Natural killer cell (primary cell): Measurements from ENCODE around the gene GNG7. TPM values are rescaled to one million over a fixed set of nuclear protein-coding genes. Genes with fewer than 3 reads are reported as not detected.

Source experiments
- ATAC-seq, 3 donors: fragments of 150-1000 bp in 2 of 3; fragments of 200-7000 bp in 1 of 3; cut with Tn5 transposase; 1 replicate in 1 of 3; 2 replicates in 2 of 3; pipeline ENCODE4 v1.10.0; 2021; ENCODE audit warnings: mild to moderate bottlenecking in 2 of 3, moderate library complexity in 2 of 3
- DNase-seq, 2 donors: peaks; one replicate each; pipeline versions ENCODE4 v3.0.0 to v3.0.0-alpha.2; 2013 to 2021; ENCODE audit warnings: mixed read lengths in 1 of 2
- H3K27ac ChIP-seq: one replicate; pipeline ENCODE4 v1.5.1; 2013; ENCODE audit warnings: mild to moderate bottlenecking, low read length
- H3K27me3 ChIP-seq: one replicate; pipeline ENCODE4 v1.6.1; 2013; ENCODE audit warnings: low read length; ENCODE audit not compliant: control insufficient read depth, insufficient read depth
- H3K36me3 ChIP-seq: one replicate; pipeline ENCODE4 v1.6.1; 2013; ENCODE audit warnings: low read length; ENCODE audit not compliant: control insufficient read depth, insufficient read depth
- H3K4me1 ChIP-seq: one replicate; pipeline ENCODE4 v1.6.1; 2013; ENCODE audit warnings: low read length; ENCODE audit not compliant: control insufficient read depth, insufficient read depth
- H3K4me3 ChIP-seq: one replicate; pipeline ENCODE4 v1.5.1; 2013; ENCODE audit warnings: low read length
- H3K9me3 ChIP-seq: one replicate; pipeline ENCODE4 v1.6.1; 2013; ENCODE audit warnings: low read length; ENCODE audit not compliant: control insufficient read depth, insufficient read depth
- H3K27ac Mint-ChIP-seq, 2 donors: one replicate each; pipeline ENCODE4 v1.8.0; 2022; ENCODE audit warnings: mild to moderate bottlenecking in 2 of 2, mixed read lengths in 2 of 2, moderate library complexity in 1 of 2
- H3K27me3 Mint-ChIP-seq, 2 donors: one replicate each; pipeline ENCODE4 v1.8.0; 2022; ENCODE audit warnings: low read depth in 2 of 2, mixed read lengths in 2 of 2
- H3K36me3 Mint-ChIP-seq: one replicate; pipeline ENCODE4 v1.8.0; 2022; ENCODE audit warnings: mixed read lengths
- H3K4me1 Mint-ChIP-seq, 2 donors: one replicate each; pipeline ENCODE4 v1.8.0; 2022; ENCODE audit warnings: mixed read lengths in 2 of 2
- H3K4me3 Mint-ChIP-seq: one replicate; pipeline ENCODE4 v1.8.0; 2022; ENCODE audit warnings: mild to moderate bottlenecking, moderate library complexity, mixed read lengths
- H3K9me3 Mint-ChIP-seq, 2 donors: one replicate each; pipeline ENCODE4 v1.8.0; 2022; ENCODE audit warnings: mixed read lengths in 2 of 2
- CTCF ChIP-seq: fragments of 200-600 bp; IDR thresholded peaks from one replicate; pipeline ENCODE4 v1.8.0; 2022; ENCODE audit warnings: antibody characterized with exemption
- WGBS: methylation state at CpG from one replicate; pipeline ENCODE4 v1.1.7; 2013; ENCODE audit warnings: missing lambda C conversion rate; ENCODE audit not compliant: insufficient coverage; 5-methylcytosine and 5-hydroxymethylcytosine counted together
- intact Hi-C: fragments of 100-400 bp; cut with micrococcal nuclease; formaldehyde crosslinking; loops from one replicate; pipeline ENCODE4 v1.14.2; 2022
- total RNA-seq, 4 donors: library from RNA; stranded (reverse); fragments of 120-200 nt in 1 of 4; gene quantifications; one replicate each; pipeline versions ENCODE4 v1.2.3 to v1.2.4, GENCODE V29; 2013 to 2022

GNG7 gene
- total RNA-seq, 3 donors from 2014 or later (not counting 1 experiment from before 2014, with no cell fraction given): 0.75 to 4.8 (median 1.5) TPM

GRCh38 chr19:2588081-2588777, 114.3 kb downstream of the GNG7 start:
- no peak for ATAC-seq
- Histone ChIP-seq H3K27ac (no peak overlapping the region), H3K4me3 (no peak overlapping the region), H3K9me3 (peaks cover 8% of the 10 kb centered on the region), H3K27me3 (no peaks in the 10 kb centered on the region), H3K36me3 (no peaks in the 10 kb centered on the region), H3K4me1 (no peaks in the 10 kb centered on the region)
- no peak overlapping the region for H3K27ac Mint-ChIP-seq
- intact Hi-C loops: no loop called here
- DNase-seq: no peak
- no peak for TF ChIP-seq CTCF
- H3K4me3 Mint-ChIP-seq: no peak overlapping the region
- no peaks in the 10 kb centered on the region for H3K4me1 Mint-ChIP-seq
- peaks cover 12 to 16% of the 10 kb centered on the region in 2 donors for H3K27me3 Mint-ChIP-seq
- WGBS: 92% methylated on average over 30 of the region's 30 CpGs
- no peaks in the 10 kb centered on the region for H3K36me3 Mint-ChIP-seq
- peaks cover 0 to 2% of the 10 kb centered on the region in 2 donors for H3K9me3 Mint-ChIP-seq

GRCh38 chr19:2587001-2587719, 115.3 kb downstream of the GNG7 start:
- no peak overlapping the region for H3K4me3 Mint-ChIP-seq
- H3K4me1 ChIP-seq: no peaks in the 10 kb centered on the region
- no peak for ATAC-seq
- H3K27me3 Mint-ChIP-seq: peaks cover 12 to 16% of the 10 kb centered on the region in 2 donors
- intact Hi-C loops: no loop called here
- no peak overlapping the region for H3K27ac Mint-ChIP-seq
- no peaks in the 10 kb centered on the region for H3K36me3 ChIP-seq
- H3K9me3 Mint-ChIP-seq: peaks cover 0 to 2% of the 10 kb centered on the region in 2 donors
- H3K9me3 ChIP-seq: peaks cover 14% of the 10 kb centered on the region
- no peak overlapping the region for H3K4me3 ChIP-seq
- H3K27ac ChIP-seq: no peak overlapping the region
- no peak for TF ChIP-seq CTCF
- no peaks in the 10 kb centered on the region for H3K36me3 Mint-ChIP-seq
- no peaks in the 10 kb centered on the region for H3K27me3 ChIP-seq
- no peaks in the 10 kb centered on the region for H3K4me1 Mint-ChIP-seq
- WGBS: 87% methylated on average over 32 of the region's 32 CpGs
- DNase-seq: no peak

GRCh38 chr19:2586196-2586595, 116.3 kb downstream of the GNG7 start:
- Histone ChIP-seq H3K4me1 (no peaks in the 10 kb centered on the region), H3K27me3 (no peaks in the 10 kb centered on the region), H3K4me3 (no peak overlapping the region), H3K36me3 (no peaks in the 10 kb centered on the region), H3K27ac (no peak overlapping the region), H3K9me3 (peaks cover 14% of the 10 kb centered on the region)
- intact Hi-C loops: no loop called here
- peaks cover 0 to 2% of the 10 kb centered on the region in 2 donors for H3K9me3 Mint-ChIP-seq
- DNase-seq (no peak), ATAC-seq (no peak)
- no peaks in the 10 kb centered on the region for H3K36me3 Mint-ChIP-seq
- no peak overlapping the region for H3K27ac Mint-ChIP-seq
- no peak for TF ChIP-seq CTCF
- WGBS: 96% methylated on average over 9 of the region's 9 CpGs
- no peak overlapping the region for H3K4me3 Mint-ChIP-seq
- H3K4me1 Mint-ChIP-seq: no peaks in the 10 kb centered on the region
- peaks cover 3 to 11% of the 10 kb centered on the region in 2 donors for H3K27me3 Mint-ChIP-seq
